GM23248 (cell line): ENCODE data around the gene DCD.

Experiments used
- EZH2 ChIP-seq: fragments of 200-600 bp; sonication (generic); IDR thresholded peaks from 2 replicates; pipeline ENCODE4 v1.6.1; 2018; ENCODE audit warnings: antibody characterized with exemption, mild to moderate bottlenecking; ENCODE audit not compliant: insufficient read depth, poor library complexity, severe bottlenecking
- EZH2phosphoT487 ChIP-seq: fragments of 200-600 bp; sonication (generic); IDR thresholded peaks from 2 replicates; pipeline ENCODE4 v1.6.1; 2018; ENCODE audit warnings: antibody characterized with exemption, moderate library complexity, mild to moderate bottlenecking, low read depth; ENCODE audit not compliant: insufficient read depth

- no peak for TF ChIP-seq EZH2
- TF ChIP-seq EZH2phosphoT487 = no peak
Observed at GRCh38 chr12:54648265-54648664, at the start of gene DCD.
